HG03571 (cell line): Measurements from ENCODE around the gene AUTS2.

Experiments used
- ATAC-seq: cut with Tn5 transposase; IDR thresholded peaks from one replicate; pipeline ENCODE4 v1.9.1; 2021; ENCODE audit not compliant: unreplicated experiment

Gene AUTS2

DNA sequence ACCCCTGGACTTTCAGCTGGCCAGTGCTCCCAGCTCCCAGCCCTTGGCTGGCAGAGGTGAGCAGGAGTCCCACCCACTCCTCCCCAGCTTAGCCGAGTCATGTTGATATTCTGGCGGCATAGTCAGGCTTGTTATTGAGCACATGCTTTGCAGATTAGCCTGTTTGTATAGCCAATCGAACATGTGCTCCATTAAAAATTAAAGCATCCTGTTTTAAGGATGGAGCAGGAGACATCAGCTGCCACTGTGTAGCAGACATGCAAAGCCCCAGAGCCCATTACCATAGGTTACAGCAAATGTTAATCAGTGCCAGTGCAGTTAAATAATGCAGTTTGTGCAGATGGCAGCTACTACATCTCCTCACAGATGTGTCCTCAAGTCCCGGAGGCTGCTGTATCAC is 959.1 kb downstream of the AUTS2 start:
- no peak for ATAC-seq

DNA sequence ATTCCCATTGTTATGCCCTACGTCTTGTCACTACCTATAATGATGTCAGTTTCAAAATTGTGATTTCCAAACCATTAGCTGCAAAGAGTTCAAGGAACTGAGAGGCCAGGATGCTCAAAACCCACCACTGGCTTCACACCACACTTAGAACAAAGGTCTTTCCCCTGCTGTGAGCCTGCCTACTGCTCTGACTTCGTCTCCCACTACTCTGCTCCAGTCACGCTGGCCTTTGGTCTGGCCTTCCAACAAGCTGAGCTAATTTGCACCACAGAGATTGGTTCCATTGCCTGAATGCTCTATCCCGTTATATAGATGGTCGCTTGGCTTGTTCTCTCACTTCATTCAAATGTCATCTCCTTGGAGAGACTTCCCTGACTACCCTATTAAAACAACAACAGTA is 961.5 kb downstream of the AUTS2 start:
- no peak for ATAC-seq

DNA sequence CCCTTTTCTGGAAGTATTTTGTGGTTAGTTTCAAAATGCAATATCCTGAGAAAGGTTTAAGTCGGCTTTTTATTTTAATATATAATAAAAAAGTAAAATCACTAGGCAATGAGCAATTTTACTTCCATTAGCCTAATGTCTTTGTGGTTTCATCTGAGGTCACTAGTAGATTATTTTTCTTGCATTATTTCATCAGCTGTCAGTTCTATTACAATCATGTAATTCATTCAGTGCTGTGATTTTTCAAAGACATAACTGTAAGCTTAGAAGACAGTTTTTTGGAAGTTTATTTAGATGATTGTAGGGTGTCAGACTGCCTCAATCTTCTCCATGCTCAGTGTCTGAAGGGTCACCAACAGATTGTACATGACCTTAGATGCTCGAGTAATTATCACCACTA is 965.7 kb downstream of the AUTS2 start:
- no peak for ATAC-seq

DNA sequence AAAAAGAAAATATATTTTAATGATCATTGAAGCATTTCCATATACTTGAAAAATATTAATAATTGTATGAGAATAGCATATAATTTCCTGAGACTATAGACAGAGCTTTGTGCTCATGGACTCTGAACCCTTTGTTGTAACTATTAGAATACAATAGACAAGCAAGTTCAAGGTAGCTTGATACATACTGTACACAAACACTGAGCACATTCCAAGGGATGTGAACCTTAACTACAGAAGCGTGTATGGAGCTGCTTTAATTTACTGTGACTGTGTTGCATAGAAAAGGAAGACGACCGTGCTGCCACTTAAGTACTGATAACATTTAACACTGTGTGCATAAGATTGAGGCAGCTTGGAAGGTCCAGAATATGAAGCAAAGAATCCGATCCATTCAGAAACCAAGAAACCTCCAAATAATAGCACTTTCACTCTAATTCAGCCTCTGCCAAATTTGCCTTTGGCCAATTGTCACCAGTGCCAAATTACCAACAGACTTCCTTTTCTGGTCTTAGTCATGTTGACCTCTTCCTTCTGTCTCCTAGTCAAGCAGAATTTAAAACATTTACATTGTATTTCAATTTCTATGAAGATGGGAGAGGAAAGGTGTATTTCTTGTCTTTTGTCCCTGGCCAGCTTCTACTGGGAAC is 967.6 kb downstream of the AUTS2 start:
- ATAC-seq: no peak

DNA sequence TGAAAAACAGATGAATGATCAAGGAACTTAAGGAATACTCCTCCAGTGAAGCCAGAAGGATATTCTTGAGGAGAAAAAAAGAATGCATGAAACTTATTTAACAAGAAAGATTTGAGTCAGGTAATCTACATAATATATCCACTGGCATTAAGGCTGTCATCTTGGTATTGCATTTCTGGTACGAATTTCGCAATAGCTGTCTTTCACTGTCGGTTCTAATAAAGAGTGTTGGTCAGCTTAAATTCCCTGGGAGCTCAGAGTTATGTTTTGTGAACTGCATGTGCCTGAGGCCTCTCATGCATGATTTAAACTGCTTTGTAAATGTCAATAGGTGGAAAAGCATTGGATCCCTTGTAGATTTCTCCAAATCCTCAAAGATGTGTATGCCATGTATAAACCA is 968.4 kb downstream of the AUTS2 start:
- no peak for ATAC-seq

DNA sequence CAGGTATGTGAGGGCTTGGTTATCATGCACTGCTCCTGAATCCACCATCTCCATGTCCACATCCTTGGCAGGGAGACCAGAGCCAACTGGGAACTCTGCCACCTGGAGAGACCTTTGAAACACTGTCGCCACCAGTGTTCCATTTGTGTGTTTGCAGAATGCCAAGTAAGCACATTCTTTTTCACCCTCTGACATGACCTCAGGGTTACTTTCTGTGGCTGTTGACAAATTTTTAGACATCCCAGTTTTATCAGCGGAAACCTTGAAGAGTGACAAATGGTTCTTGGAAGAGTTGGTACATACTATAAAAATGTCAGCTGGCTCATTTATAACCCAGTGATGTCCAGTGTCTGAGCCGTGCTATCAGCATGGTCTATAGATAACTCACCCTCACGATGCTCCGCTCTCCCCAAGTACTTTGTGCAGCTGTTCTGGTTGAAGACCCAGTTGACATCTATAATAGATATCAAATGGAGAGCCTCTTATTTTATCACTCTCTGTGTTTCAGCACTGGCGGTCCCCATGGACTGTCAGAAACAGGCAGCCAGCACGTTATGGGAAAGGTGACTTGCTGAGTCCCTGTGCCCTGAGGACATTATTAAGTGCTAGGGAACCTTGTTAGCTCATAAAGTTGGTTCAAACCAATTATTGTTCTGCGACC is 970.5 kb downstream of the AUTS2 start:
- no peak for ATAC-seq

DNA sequence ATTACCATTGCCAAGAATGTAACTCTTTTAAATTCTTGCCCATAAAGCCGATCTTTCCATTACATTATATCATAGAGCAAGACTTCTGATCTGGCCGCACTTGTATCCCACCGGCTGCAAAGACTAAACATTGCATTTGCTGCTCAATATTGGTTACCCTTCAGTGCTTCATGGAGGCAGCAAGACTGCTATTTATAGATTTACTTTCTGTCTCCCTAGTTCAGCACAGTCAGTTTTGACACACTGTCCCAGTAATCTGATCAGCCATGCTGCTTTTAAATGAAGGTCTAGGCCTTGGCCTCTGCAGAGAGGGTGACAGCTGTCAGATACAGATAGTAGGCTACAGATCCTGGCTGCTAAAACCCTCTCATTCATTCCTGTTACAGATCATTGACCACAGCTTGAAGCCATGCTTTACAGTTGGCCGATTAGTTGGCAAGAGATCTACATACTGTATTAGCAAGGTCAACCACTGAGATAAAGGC is 971.1 kb downstream of the AUTS2 start:
- no peak for ATAC-seq

DNA sequence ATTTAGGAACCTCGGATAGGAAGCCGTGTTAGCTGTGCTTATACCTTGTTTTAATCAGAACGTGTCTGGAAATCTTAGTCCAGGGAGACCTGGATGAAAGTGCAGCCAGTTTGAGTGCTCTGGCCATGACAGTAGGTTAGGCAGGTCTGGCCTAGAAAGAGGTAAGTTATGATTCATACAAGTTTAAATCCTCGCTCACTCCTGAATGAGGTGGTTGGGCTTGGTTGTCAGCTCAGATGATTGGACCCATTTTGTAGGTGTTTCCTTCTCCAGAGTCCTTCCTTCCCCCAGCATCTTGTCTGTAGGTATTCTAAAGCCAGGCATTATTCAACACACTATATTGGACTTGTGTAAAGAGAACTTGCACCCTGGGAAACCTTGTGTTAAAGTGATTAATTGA is 971.8 kb downstream of the AUTS2 start:
- no peak for ATAC-seq

DNA sequence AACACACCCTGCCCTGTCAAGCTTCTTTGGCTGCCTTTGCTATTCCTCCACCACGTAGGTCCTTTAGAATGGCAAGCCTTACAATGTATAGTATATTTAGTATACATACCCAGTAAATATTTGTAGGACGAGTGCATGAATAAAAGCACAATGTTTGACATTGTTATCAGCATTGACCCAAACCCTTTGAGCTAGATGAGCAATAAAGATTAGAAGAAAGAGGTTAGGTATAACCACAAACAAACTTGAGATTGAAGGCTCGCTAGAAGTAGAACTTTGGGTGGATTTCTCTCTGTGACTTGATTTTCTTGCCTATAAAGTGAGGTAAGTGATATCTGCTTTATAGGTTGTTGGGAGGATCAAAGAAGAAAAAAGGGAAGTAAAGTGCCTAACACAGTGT is 972.7 kb downstream of the AUTS2 start:
- no peak for ATAC-seq

DNA sequence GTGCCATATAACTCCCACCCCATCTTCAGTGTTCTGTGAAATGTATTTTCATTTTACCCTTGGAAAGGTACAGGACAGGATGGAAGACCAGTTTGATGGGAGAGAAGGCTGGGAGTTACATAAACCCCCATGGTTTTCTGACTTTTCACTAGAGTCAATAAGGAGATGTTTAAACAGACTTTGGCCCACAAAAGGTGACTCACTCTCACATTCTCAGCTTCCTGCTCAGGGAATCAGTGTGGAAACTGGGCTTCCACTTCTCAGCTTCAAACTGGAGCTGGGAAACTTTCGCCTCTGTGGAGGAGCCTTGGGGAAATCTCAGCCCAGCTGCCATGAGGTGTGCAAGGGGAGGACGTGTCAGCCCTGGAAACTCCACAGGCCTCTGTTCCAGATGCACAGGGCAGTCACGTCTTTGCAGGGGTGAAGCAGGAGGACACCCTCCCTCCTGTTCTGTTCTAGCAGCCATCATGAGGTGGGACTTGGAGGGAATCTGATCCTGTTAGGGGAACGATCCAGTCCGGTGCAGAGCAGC is 973.2 kb downstream of the AUTS2 start:
- ATAC-seq: no peak

DNA sequence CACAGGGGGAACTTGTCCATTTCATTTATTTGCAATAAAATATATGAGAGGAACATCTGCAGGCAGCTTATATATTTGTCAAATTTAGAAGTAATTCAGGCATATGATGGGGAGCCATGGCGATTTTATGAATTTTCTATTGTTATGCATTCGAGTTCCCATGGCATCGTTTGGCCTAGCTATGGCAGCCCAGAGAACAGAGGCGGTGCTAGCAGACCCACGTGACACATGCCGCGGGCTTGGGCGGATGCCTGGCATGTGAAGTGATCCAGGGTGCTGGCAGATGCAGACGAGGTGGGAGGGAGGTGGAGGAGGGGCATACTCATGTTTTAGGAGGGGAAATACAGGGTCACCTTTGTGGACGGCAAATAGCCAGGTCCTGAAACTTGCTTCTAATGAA is 973.7 kb downstream of the AUTS2 start:
- no peak for ATAC-seq

DNA sequence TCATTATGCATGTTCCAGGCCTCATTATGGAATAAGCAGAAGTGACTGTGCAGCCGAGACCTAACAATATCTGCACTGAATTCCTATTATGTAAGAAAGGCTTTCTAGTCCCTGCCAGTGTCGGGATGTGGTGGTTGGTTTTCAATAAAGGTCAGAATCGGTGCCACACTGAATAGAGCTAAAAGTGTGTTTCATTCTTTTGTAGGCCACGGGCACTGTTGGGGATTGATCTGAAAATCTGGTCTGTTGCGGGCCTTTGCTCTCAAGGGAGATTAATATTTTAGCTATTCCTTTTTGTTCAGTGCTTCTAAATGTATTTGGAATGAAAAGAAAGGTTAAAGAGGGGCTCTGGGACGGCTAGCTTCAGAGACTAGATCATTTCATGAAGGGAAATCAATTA is 974.3 kb downstream of the AUTS2 start:
- no peak for ATAC-seq

DNA sequence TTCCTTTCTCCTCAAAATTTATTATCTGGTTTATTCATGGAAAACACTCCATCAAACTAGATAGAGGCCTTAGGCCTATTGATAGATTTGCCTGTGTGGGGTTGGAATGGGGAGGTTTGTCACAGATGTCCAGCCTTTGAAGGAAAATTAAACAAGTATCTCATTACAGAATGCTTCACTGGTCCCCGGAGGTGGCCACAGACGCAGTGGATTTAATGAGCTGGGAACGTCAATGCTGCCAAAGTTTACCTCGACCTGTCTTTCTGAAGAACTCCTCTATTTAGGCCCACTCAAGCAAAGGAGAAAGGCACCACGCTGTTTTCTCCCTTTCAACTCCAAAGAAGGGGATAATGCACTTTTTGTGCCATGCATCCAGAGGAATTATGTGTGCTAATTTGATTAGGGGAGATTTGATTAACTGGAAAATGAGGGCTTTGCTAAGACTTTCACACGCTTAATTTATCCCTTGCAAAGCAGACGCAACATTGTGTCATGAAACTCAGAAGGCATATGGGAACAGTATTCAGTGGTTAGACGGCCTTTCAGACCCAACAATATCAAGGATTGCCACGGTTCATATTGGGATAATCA is 974.9 kb downstream of the AUTS2 start:
- no peak for ATAC-seq

DNA sequence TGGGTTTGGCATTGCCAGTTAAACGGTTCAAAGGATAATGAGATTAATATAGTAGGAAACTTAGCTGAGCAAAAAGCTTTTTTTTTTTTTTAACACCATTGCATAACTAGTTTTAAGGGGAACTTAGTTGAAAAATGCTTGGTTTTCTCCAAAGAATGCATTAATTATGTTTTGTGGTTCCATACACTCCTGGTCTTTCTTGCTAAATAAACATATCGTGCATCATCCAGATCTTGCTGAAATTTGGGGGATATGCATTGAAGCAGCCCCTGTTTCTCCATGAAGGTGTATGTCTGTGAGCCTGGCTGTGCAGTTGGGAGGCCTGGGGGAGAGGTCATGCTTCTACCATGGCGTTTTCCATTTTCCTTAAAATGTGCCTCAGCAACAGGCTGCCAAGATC is 975.4 kb downstream of the AUTS2 start:
- no peak for ATAC-seq

DNA sequence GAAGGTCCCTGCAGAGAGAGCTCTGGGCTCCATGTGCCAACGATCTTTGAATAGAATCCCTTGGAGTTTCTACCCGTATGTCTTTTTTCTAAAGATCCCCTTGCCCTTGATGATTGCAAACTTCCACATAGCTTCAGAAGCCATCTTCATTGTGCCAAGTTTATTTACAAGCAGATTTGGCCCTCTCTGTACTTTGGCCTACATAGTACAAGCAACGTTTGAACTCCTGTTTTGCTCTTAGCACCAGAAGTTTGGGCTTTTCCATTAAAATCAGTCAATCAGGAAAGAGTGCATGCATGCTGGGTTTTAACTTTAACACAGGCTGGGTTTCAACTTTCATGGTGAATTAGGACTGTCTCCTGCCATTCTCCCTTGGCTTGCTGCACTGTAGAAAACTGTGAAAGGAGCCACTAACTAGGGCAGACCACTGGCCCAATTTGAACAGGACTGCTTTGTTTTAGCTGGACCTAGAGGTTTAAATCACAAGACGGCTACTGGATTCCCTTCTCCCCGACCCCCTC is 976.1 kb downstream of the AUTS2 start:
- ATAC-seq: no peak

DNA sequence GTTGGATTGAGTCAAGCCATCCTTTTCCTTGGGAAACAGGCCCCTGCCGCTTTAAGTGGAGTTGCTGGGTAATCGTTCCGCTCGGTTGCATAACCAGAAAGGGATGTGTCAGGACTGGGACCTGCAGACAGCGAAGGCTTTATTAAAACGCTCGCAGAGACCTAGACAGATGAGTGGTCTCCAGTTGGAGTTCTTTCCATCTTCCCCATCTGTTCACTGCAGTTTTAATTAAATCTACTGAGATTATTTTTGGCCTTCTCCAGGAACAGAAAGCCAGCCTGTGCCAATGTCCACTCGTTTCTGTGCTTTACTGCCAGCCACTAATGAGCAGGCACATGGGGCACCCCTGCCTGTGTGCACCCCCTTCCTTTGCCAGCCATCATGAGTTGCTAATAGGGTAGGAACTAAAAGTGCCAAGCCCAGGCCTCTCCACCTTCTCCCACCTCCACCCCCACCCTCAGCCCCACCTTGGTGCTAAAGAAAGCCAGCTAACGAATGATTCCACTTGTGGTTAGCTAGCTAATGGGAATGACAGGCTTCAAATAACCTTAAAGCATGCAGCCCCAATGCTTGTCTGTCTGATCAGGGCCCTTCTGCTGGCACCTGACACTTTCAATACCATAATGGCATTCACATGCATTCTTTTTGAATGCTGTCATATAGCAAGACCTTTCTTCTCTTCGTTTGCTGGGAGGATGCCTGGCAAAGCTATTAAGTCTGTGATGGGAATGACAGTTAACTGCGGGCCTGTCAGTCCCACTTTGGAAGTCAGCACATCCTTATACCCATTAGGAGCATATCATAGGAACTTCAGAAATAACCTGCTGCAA is 976.9 kb downstream of the AUTS2 start:
- no peak for ATAC-seq

DNA sequence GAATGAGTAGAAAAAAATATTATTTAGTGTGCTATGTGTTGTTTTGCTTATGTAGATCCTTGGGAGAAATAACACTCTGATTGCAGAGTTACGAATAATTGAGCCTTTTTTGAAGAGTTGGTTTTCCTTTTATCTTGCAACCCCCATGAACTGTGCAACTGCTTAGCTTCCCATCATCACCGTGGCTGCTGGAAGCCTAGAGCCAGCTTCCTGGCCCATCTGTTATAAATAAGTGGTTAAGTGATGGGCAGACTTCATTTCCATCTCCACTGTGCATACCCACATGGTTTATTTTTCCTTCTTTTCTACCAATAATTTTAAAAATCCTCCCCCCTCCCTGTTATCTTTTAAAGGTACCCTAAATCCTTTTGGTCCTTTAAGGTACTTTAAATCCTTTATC is 978.8 kb downstream of the AUTS2 start:
- no peak for ATAC-seq

DNA sequence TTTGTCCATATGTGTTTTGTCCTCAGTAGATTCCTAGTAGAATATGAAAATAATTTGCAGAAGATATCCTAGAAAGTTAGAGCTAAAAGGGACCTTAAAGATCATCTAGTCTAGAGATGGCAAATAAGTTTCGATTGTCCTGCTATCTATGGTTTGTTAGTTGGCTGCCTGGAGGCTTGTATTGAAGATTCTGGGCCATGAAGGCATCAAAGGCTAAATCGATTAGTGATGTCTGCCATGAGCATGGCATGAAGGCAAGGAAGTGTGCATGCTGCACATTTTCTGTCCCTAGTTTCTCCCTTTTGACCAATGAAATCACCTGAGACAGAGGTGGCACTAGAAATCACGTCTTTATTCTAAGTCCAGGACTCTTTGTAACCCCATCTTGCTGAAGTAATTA is 979.9 kb downstream of the AUTS2 start:
- ATAC-seq: no peak

DNA sequence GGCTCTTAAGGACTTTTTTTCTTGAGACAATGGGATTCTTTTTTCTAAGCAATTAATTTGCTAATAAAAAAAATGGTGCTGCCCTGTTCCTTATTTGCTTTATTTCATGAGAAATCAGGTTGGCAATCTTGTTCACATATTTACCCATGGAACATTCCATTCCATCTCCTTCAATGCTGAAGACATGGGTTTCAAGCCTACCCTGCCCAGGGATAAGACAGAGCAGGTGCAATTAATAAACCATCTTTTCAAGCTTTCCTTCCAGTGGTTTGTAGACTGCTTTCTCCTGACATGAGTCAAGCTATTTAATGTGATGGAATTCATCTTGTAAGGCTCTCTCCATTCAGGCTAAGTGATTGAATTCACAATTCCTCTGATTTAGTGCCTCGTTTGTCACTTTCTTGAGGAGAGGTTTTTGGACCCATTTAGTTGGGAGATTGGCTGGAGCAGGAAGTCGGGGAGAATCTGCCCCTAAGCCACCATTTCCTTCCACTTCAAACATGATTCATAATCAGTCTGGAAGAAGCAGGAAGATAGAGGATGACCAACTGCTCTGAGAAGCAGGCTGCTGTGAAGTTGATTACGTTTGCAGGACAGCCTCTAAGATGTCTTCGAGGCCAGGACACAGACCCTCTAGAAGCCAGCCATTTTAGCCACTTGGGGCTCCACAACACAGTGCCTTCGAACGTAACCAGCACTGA is 981.3 kb downstream of the AUTS2 start:
- ATAC-seq: no peak

DNA sequence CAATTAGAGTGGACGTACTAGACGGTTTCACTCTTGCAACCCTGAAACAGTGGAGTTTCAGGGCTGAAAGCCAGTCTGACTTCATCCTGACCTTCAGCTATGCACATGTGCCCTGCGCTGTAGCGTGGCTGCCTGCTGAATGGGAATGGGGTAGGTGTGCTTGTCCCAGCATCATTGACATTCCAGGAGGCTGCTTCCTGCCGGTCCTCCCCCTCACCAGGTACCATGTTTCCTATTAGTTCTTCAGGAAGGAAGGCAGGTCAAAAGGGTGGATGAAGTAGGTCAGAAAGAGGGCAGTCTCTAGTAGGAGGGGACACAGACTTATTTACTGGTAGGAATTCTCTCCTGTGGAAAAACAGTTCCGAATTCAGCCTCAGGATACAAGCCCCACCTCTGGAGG is 981.9 kb downstream of the AUTS2 start:
- ATAC-seq: no peak
